Ishikawa (cell line): ENCODE data around the gene TYR.

Experiments
- CEBPB ChIP-seq: IDR thresholded peaks from 2 replicates; pipeline ENCODE4 v1.6.1; 2012
- CREB1 ChIP-seq: IDR thresholded peaks from 2 replicates; pipeline ENCODE4 v1.6.1; 2012; ENCODE audit warnings: low read depth
- EGR1 ChIP-seq: IDR thresholded peaks from 2 replicates; pipeline ENCODE4 v1.6.1; 2012
- EP300 ChIP-seq: IDR thresholded peaks from 2 replicates; pipeline ENCODE4 v1.6.1; 2012; ENCODE audit warnings: borderline replicate concordance
- FOXM1 ChIP-seq: IDR thresholded peaks from 2 replicates; pipeline ENCODE4 v1.6.1; 2012; ENCODE audit warnings: low read depth, borderline replicate concordance
- NFIC ChIP-seq: IDR thresholded peaks from 2 replicates; pipeline ENCODE4 v1.6.1; 2012
- RAD21 ChIP-seq: IDR thresholded peaks from 2 replicates; pipeline ENCODE4 v1.6.1; 2012; ENCODE audit warnings: low read depth
- TAF1 ChIP-seq: IDR thresholded peaks from 2 replicates; pipeline ENCODE4 v1.6.1; 2012; ENCODE audit warnings: low read depth, mild to moderate bottlenecking
- TCF12 ChIP-seq: IDR thresholded peaks from 2 replicates; pipeline ENCODE4 v1.6.1; 2012; ENCODE audit warnings: low read depth
- TEAD4 ChIP-seq: IDR thresholded peaks from 2 replicates; pipeline ENCODE4 v1.6.1; 2012
- YY1 ChIP-seq: IDR thresholded peaks from 2 replicates; pipeline ENCODE4 v1.6.1; 2012; ENCODE audit warnings: low read depth
- ZBTB7A ChIP-seq: IDR thresholded peaks from 2 replicates; pipeline ENCODE4 v1.6.1; 2012; ENCODE audit warnings: low read depth
- TF ChIP-seq, protein P1 (sequence below): IDR thresholded peaks from 2 replicates; pipeline ENCODE4 v1.6.1; 2012
- TF ChIP-seq, protein P2 (sequence below): IDR thresholded peaks from 2 replicates; pipeline ENCODE4 v1.6.1; 2012
- TF ChIP-seq, protein P3 (sequence below): IDR thresholded peaks from 2 replicates; pipeline ENCODE4 v1.6.1; 2012; ENCODE audit warnings: low read depth, mild to moderate bottlenecking

TYR gene

DNA sequence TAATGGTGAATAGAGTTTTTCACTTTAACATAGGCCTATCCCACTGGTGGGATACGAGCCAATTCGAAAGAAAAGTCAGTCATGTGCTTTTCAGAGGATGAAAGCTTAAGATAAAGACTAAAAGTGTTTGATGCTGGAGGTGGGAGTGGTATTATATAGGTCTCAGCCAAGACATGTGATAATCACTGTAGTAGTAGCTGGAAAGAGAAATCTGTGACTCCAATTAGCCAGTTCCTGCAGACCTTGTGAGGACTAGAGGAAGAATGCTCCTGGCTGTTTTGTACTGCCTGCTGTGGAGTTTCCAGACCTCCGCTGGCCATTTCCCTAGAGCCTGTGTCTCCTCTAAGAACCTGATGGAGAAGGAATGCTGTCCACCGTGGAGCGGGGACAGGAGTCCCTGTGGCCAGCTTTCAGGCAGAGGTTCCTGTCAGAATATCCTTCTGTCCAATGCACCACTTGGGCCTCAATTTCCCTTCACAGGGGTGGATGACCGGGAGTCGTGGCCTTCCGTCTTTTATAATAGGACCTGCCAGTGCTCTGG is at the start of gene TYR:
TSS of gene TYR (plus strand) at position 185 of the 541 bp plus-strand sequence. CDS start at position 264, 79 bp downstream.
- no peak for TF ChIP-seq TCF12
- TF ChIP-seq NFIC = no peak
- no peak for TF ChIP-seq TAF1
- no peak for TF ChIP-seq EP300
- TF ChIP-seq CREB1 = no peak
- TF ChIP-seq YY1 = no peak
- no peak for TF ChIP-seq CEBPB
- no peak for TF ChIP-seq FOXM1
- TF ChIP-seq, protein P1, sequence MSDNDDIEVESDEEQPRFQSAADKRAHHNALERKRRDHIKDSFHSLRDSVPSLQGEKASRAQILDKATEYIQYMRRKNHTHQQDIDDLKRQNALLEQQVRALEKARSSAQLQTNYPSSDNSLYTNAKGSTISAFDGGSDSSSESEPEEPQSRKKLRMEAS = no peak
- TF ChIP-seq RAD21 = no peak
- TF ChIP-seq, protein P2, sequence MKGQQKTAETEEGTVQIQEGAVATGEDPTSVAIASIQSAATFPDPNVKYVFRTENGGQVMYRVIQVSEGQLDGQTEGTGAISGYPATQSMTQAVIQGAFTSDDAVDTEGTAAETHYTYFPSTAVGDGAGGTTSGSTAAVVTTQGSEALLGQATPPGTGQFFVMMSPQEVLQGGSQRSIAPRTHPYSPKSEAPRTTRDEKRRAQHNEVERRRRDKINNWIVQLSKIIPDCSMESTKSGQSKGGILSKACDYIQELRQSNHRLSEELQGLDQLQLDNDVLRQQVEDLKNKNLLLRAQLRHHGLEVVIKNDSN = no peak
- TF ChIP-seq ZBTB7A = no peak
- TF ChIP-seq TEAD4 = no peak
- TF ChIP-seq, protein P3, sequence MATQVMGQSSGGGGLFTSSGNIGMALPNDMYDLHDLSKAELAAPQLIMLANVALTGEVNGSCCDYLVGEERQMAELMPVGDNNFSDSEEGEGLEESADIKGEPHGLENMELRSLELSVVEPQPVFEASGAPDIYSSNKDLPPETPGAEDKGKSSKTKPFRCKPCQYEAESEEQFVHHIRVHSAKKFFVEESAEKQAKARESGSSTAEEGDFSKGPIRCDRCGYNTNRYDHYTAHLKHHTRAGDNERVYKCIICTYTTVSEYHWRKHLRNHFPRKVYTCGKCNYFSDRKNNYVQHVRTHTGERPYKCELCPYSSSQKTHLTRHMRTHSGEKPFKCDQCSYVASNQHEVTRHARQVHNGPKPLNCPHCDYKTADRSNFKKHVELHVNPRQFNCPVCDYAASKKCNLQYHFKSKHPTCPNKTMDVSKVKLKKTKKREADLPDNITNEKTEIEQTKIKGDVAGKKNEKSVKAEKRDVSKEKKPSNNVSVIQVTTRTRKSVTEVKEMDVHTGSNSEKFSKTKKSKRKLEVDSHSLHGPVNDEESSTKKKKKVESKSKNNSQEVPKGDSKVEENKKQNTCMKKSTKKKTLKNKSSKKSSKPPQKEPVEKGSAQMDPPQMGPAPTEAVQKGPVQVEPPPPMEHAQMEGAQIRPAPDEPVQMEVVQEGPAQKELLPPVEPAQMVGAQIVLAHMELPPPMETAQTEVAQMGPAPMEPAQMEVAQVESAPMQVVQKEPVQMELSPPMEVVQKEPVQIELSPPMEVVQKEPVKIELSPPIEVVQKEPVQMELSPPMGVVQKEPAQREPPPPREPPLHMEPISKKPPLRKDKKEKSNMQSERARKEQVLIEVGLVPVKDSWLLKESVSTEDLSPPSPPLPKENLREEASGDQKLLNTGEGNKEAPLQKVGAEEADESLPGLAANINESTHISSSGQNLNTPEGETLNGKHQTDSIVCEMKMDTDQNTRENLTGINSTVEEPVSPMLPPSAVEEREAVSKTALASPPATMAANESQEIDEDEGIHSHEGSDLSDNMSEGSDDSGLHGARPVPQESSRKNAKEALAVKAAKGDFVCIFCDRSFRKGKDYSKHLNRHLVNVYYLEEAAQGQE = no peak
- no peak for TF ChIP-seq EGR1

DNA sequence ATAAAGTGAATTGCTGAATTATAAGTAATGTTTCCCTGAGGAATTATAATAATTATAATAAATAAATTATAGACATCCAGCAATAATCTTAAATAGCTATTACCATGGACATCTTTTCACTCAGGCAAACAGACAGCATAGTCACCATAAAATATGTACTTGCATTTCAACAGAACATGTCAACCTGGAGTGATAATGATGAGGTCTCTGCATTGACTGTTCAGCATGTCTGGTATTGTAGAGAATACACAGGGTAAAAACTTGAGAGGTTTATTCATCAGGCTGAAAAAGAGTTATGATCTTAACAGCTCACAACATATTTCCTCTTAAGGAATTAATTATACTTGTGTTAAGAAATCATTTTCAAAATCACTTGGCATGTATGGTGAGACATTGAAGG is 41.1 kb upstream of the TYR start:
- TF ChIP-seq NFIC (no peak), CREB1 (no peak), FOXM1 (no peak), RAD21 (no peak), TEAD4 (no peak), ZBTB7A (no peak)

DNA sequence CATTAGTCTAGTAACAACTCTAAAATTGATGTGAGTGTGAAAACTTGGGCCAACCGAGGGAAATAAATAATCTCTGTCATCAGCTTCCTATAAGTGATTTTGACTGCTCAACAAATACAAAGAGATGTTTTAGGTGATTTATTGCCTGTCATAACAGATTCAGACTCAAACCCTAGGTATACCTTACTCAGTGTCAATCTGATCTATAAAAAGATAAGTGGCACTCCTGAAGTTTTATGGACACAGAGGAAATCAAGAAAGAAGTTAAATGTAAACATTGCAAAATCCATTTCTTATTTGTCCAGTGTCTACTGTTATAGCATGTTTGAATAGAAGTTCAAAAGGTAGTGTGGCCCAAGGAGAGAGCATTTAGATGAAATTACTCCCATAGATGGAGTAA is 30.4 kb upstream of the TYR start:
- TF ChIP-seq CREB1 (no peak), RAD21 (no peak), EP300 (no peak), EGR1 (no peak), FOXM1 (no peak), TCF12 (no peak), CEBPB (no peak), TAF1 (no peak), ZBTB7A (no peak)
- TF ChIP-seq, protein P2 = no peak
- TF ChIP-seq, protein P1 = no peak
- TF ChIP-seq, protein P3 = no peak

DNA sequence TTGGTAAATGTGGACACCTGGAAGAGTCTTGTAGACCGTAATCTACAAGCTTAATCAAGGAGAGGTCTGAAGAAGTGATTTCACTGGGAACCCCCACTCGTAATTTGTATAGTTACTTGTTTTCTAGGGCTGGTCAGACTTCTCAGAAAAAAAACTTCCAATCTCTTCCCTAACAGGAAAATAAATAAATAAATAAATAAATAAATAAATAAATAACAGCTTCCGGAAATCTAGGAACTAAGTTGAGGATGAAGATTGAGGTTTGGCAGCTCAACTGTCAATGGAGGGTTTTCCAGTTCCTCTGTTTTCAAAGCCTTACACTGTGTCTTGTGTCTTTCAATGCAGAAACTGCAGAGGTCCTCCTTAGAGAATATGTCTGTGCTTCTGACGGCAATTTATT is 17.7 kb upstream of the TYR start:
- TF ChIP-seq, protein P2 = no peak
- TF ChIP-seq CREB1 = no peak

DNA sequence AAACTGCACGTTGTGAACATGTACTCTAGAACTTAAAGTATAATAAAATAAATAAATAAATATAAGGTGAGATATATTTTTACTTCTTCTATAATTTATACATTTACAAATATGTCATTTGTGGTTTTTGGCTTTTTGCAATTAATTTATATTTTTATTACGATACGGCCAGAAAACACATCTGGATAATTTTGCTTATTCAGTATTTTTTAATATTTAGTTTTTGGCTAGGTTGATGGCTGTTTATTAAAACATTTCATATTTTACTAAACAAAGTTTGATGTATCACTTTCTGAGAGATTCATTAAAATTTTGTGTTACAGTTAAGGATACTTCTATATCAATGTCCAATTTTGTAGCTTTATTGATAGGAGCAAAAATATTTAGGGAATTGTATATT is 15.7 kb upstream of the TYR start:
- TF ChIP-seq CEBPB = no peak
- TF ChIP-seq, protein P3 = no peak
- no peak for TF ChIP-seq FOXM1
- TF ChIP-seq YY1 = no peak
- TF ChIP-seq CREB1 = no peak
- no peak for TF ChIP-seq TCF12
- TF ChIP-seq NFIC = no peak
- no peak for TF ChIP-seq EGR1
- TF ChIP-seq, protein P1 = no peak
- TF ChIP-seq TAF1 = no peak
- TF ChIP-seq EP300 = no peak
- TF ChIP-seq RAD21 = no peak
- TF ChIP-seq ZBTB7A = no peak
- no peak for TF ChIP-seq TEAD4
- TF ChIP-seq, protein P2 = no peak
